DOHH2 (cell line): ENCODE measurements around the gene C6orf62.

ENCODE experiments used
- CTCF ChIP-seq: fragments of 200-600 bp; sonication (generic); IDR thresholded peaks from one replicate; pipeline ENCODE4 v1.5.1; 2014; ENCODE audit warnings: antibody characterized with exemption, mild to moderate bottlenecking, low read depth, low read length; ENCODE audit not compliant: poor library complexity, severe bottlenecking
- EZH2phosphoT487 ChIP-seq: fragments of 200-600 bp; sonication (generic); IDR thresholded peaks from 2 replicates; pipeline ENCODE4 v1.6.1; 2017; ENCODE audit warnings: borderline replicate concordance, mild to moderate bottlenecking, antibody characterized with exemption, low read length, moderate library complexity, mixed read lengths

DNA sequence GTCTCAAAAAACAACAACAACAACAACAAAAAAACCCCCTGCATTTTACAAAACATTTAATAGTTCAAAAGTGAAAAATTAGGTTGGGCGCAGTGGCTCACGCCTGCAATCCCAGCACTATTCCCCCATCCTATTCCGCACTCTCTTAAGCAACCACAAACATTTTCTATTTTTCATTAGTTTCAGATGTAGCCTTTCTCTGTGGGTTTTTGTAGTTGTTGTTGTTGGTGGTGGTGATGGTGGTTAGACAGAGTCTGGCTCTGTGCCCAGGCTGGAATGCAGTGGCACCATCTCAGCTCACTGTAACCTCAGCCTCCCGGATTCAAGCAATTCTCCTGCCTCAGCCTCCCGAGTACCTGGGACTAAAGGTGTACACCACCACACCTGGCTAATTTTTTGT is 49.4 kb upstream of the C6orf62 start:
- no peak for TF ChIP-seq CTCF
- no peak for TF ChIP-seq EZH2phosphoT487
